Common myeloid progenitor, CD34-positive (primary cell): ENCODE results near the gene EIF2S1.
"Not testable (repeated sequence)": the region's sequence is repeated elsewhere in the genome, so short reads cannot be mapped to it uniquely, and the experiment has no call there.

Experiments used
- CTCF ChIA-PET: fragments of 350-600 bp; sonication (Branson Sonifier 250); formaldehyde crosslinking; loops from one replicate; lab custom pipeline; 2021; ENCODE audit warnings: antibody characterized with exemption; lab: Charles Lee
- POLR2A ChIA-PET: fragments of 350-600 bp; sonication (Branson Sonifier 250); formaldehyde crosslinking; loops from one replicate; lab custom pipeline; 2021; ENCODE audit warnings: antibody characterized with exemption; lab: Charles Lee
- DNase-seq, 3 donors: peaks; one replicate each; pipeline versions ENCODE4 v3.0.0 to v3.0.0-alpha.2; 2013
- H3K27ac ChIP-seq, 2 experiments: 1 replicate in 1 of 2; 2 replicates in 1 of 2; pipeline ENCODE4 v1.7.0; 2013; ENCODE audit warnings: inconsistent platforms in 2 of 2, low read length in 2 of 2, mild to moderate bottlenecking in 2 of 2, low read depth in 1 of 2, moderate library complexity in 1 of 2; ENCODE audit not compliant: severe bottlenecking in 2 of 2, insufficient read depth in 1 of 2, poor library complexity in 1 of 2
- H3K27me3 ChIP-seq, 5 experiments: replicated peaks in 2 of 5; 1 replicate in 3 of 5; 2 replicates in 2 of 5; pipeline versions ENCODE4 v1.6.1 to v1.7.0; 2013; ENCODE audit warnings: low read length in 4 of 5, mild to moderate bottlenecking in 2 of 5, moderate library complexity in 2 of 5, inconsistent platforms in 1 of 5; ENCODE audit not compliant: insufficient read depth in 5 of 5, control insufficient read depth in 4 of 5
- H3K36me3 ChIP-seq, 4 experiments: 1 replicate in 2 of 4; 2 replicates in 2 of 4; pipeline versions ENCODE4 v1.6.1 to v1.7.0; 2013; ENCODE audit warnings: low read length in 3 of 4, control low read depth in 1 of 4, mild to moderate bottlenecking in 1 of 4; ENCODE audit not compliant: control insufficient read depth in 4 of 4, insufficient read depth in 4 of 4
- H3K4me1 ChIP-seq, 4 experiments: 1 replicate in 3 of 4; 2 replicates in 1 of 4; pipeline versions ENCODE4 v1.6.1 to v1.7.1; 2013; ENCODE audit warnings: low read length in 3 of 4, mild to moderate bottlenecking in 3 of 4, control low read depth in 1 of 4, inconsistent platforms in 1 of 4, moderate library complexity in 1 of 4; ENCODE audit not compliant: control insufficient read depth in 4 of 4, insufficient read depth in 4 of 4; ENCODE audit errors: control extremely low read depth in 1 of 4
- H3K4me3 ChIP-seq, 7 experiments: 1 replicate in 4 of 7; 2 replicates in 3 of 7; pipeline versions ENCODE4 v1.5.1 to v1.7.0; 2013; ENCODE audit warnings: mild to moderate bottlenecking in 7 of 7, low read length in 6 of 7, moderate library complexity in 6 of 7, inconsistent platforms in 2 of 7, low read depth in 2 of 7, control low read depth in 1 of 7; ENCODE audit not compliant: insufficient read depth in 4 of 7, control insufficient read depth in 1 of 7; ENCODE audit errors: extremely low read depth in 1 of 7
- H3K9me3 ChIP-seq, 5 experiments: 1 replicate in 4 of 5; 2 replicates in 1 of 5; pipeline versions ENCODE4 v1.6.1 to v1.7.1; 2013; ENCODE audit warnings: low read length in 4 of 5, mild to moderate bottlenecking in 2 of 5, inconsistent platforms in 1 of 5, low read depth in 1 of 5, moderate library complexity in 1 of 5; ENCODE audit not compliant: control insufficient read depth in 4 of 5, insufficient read depth in 2 of 5; ENCODE audit errors: control extremely low read depth in 1 of 5
- WGBS: methylation state at CpG from one replicate; pipeline ENCODE4 v1.1.5; 2013; ENCODE audit not compliant: insufficient coverage; 5-methylcytosine and 5-hydroxymethylcytosine counted together

EIF2S1 gene

DNA sequence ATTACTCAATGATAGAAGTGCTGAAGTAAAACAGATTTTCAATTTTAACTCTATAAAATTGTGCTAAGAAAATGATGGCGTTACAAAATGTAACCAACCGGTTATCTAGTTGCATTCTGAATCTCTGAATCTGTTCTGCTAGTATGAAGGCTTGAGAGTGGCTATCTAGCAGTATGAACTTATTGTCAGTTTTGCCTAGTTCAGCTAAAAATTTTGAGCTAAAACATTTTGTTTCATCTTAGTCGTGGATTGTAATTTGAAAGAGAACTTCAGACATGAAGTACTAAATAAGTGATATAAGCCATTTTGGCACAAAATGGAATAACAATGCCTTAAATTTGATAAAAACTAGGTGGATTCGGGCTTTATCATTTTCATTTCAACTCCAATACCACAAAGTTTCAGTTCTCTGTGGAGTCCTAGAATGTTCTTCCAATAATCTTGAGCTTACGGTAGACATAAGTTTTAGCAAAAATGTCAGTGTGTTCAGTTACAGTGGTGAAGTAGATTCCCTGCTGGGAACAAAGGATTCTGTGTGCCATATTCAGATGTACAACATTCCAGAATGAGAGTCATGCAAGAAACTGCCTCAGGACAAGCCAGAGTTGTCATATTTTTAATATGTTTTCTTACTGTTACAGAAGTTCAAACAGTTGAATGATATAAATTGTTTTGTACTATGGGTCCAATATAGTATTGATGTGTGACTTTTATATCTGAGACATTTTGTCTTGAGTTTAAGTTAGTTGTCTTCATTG is 28.6 kb upstream of the EIF2S1 start:
- ChIA-PET CTCF (interaction anchor here (1.1 to 2.5 kb wide), 2 partner anchors 12 to 27 kb away, joined by 3 to 7 read pairs; partner anchors contain the start of gene ATP6V1D), POLR2A (no interaction called here)
- 96% methylated on average over 4 of the region's 5 CpGs for WGBS

GRCh38 chr14:67332468-67332867 is 27.7 kb upstream of the EIF2S1 start:
- Histone ChIP-seq H3K27ac (no peak overlapping the region), H3K4me1 (no peaks in the 10 kb centered on the region), H3K36me3 (peaks cover 13 to 50% (median 39%) of the 10 kb centered on the region in 4 experiments), H3K4me3 (no peak overlapping the region), H3K9me3 (no peaks in the 10 kb centered on the region), H3K27me3 (no peaks in the 10 kb centered on the region)
- WGBS: 100% methylated on average over 5 of the region's 5 CpGs
- ChIA-PET CTCF (interaction anchor here (1.4 to 2.5 kb wide), 3 partner anchors 18 to 47 kb away, joined by 4 to 7 read pairs (median 4); partner anchors contain the start of gene ATP6V1D), POLR2A (interaction anchor here (0.6 kb wide), 1 partner anchor 430 kb away, joined by 3 read pairs; no protein-coding TSS in a partner anchor)
- no peak for DNase-seq

More for the DNA sequence above, 28.6 kb upstream of the EIF2S1 start:
- H3K4me1 ChIP-seq: no peaks in the 10 kb centered on the region
- H3K9me3 ChIP-seq: no peaks in the 10 kb centered on the region
- H3K36me3 ChIP-seq: peaks cover 13 to 45% (median 36%) of the 10 kb centered on the region in 4 experiments
- no peaks in the 10 kb centered on the region for H3K27me3 ChIP-seq
- H3K27ac ChIP-seq: no peak overlapping the region
- DNase-seq: no peak
- no peak overlapping the region for H3K4me3 ChIP-seq

- Histone ChIP-seq H3K4me1 (no peaks in the 10 kb centered on the region), H3K4me3 (no peak overlapping the region), H3K9me3 (no peaks in the 10 kb centered on the region), H3K27me3 (no peaks in the 10 kb centered on the region), H3K27ac (no peak overlapping the region), H3K36me3 (peaks cover 21 to 68% (median 49%) of the 10 kb centered on the region in 4 experiments)
- CTCF ChIA-PET: interaction anchor here (0.6 to 1.0 kb wide), 2 partner anchors 169 to 612 kb away, joined by 3 read pairs; no protein-coding TSS in a partner anchor
- POLR2A ChIA-PET: no interaction called here
- 100% methylated on average over 1 of the region's 2 CpGs for WGBS
- peak; percentile 37 to 60 (median 49) for DNase-seq
Measured at GRCh38 chr14:67335781-67336180, 24.3 kb upstream of the EIF2S1 start.

- H3K36me3 ChIP-seq: peaks cover 16 to 61% (median 32%) of the 10 kb centered on the region in 4 experiments
- POLR2A ChIA-PET, CTCF ChIA-PET: not testable (repeated sequence)
Measured at GRCh38 chr14:67341231-67341630, 18.9 kb upstream of the EIF2S1 start.

DNA sequence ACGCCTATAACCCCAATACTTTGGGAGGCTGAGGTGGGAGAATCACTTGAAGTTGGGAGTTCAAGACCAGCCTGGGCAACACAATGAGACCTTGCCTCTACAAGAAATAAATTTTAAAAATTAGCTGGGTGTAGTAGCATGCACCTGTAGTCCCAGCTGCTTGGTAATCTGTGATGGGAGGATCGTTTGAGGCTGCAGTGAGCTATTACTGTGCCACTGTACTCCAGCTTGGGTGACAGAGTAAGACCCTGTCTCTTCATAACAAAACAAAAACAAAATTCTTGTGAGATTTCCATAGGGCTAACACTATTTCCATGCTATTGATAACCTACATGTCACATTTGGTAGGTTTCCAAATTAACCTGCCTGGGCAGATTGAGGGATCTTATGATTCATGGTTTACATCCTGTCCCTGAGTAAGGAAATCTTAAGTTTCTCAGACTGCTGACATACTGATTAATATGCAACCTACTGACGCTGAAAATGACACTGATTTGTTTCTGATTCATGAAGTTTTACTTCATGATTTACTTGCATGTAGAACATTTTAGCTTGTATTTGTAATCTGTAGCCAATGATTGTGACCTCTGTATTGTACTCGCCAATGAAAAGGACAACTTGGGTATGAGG is 16.4 kb upstream of the EIF2S1 start:
- H3K9me3 ChIP-seq: no peaks in the 10 kb centered on the region
- no peak overlapping the region for H3K27ac ChIP-seq
- H3K36me3 ChIP-seq: peaks cover 23 to 62% (median 27%) of the 10 kb centered on the region in 4 experiments
- H3K27me3 ChIP-seq: no peaks in the 10 kb centered on the region
- ChIA-PET POLR2A (no interaction called here), CTCF (interaction anchor here (1.2 kb wide), 1 partner anchor 10 kb away, joined by 3 read pairs; no protein-coding TSS in a partner anchor)
- no peak overlapping the region for H3K4me3 ChIP-seq
- 100% methylated on average over 2 of the region's 4 CpGs for WGBS
- DNase-seq: no peak
- H3K4me1 ChIP-seq: no peaks in the 10 kb centered on the region

More at GRCh38 chr14:67341231-67341630, 18.9 kb upstream of the EIF2S1 start:
- WGBS: 99% methylated on average over 10 of the region's 31 CpGs
- not testable (repeated sequence) for DNase-seq, H3K4me3 ChIP-seq, H3K9me3 ChIP-seq, H3K4me1 ChIP-seq, H3K27me3 ChIP-seq, H3K27ac ChIP-seq

GRCh38 chr14:67345583-67345982 is 14.5 kb upstream of the EIF2S1 start:
- Histone ChIP-seq H3K9me3 (no peaks in the 10 kb centered on the region), H3K27ac (no peak overlapping the region), H3K36me3 (peaks cover 19 to 67% (median 29%) of the 10 kb centered on the region in 4 experiments), H3K27me3 (no peaks in the 10 kb centered on the region), H3K4me1 (no peaks in the 10 kb centered on the region), H3K4me3 (no peak overlapping the region)
- CTCF ChIA-PET: interaction anchor here (1.0 kb wide), 1 partner anchor 11 kb away, joined by 6 read pairs; no protein-coding TSS in a partner anchor
- no peak for DNase-seq
- POLR2A ChIA-PET: no interaction called here

GRCh38 chr14:67352055-67352454 is 8.1 kb upstream of the EIF2S1 start:
- no peak overlapping the region for H3K4me3 ChIP-seq
- no peaks in the 10 kb centered on the region for H3K27me3 ChIP-seq
- POLR2A ChIA-PET: no interaction called here
- peaks cover 7 to 32% (median 16%) of the 10 kb centered on the region in 4 experiments for H3K36me3 ChIP-seq
- no peak for DNase-seq
- CTCF ChIA-PET: no interaction called here
- no peaks in the 10 kb centered on the region for H3K9me3 ChIP-seq
- WGBS: 93% methylated on average over 3 of the region's 5 CpGs
- H3K27ac ChIP-seq: no peak overlapping the region
- H3K4me1 ChIP-seq: no peaks in the 10 kb centered on the region
